Uterine smooth muscle cell (primary cell): ENCODE data around the gene PHKG1. TPM values are rescaled to one million over a fixed set of nuclear protein-coding genes. Genes with fewer than 3 reads are reported as not detected.

Source experiments
- total RNA-seq: library from RNA; depleted of rRNA; stranded (reverse); fragments of >200 nt; gene quantifications from 2 replicates; pipeline ENCODE4 v1.2.3, GENCODE V29; 2014

PHKG1 gene
- total RNA-seq = 0.62 and 0.66 TPM in 2 replicates

GRCh38 chr7:56092789-56093531 lies at the start of gene PHKG1:
TSS of gene PHKG1 (minus strand) at chr7:56092952. CDS start at chr7:56088941, 4,011 bp downstream.

GRCh38 chr7:56115852-56116538 lies 23.2 kb upstream of the PHKG1 start, which contains the start of gene NUPR2:
TSS of gene NUPR2 (minus strand) at chr7:56116417. CDS start at chr7:56116314, 103 bp downstream.

GRCh38 chr7:56106108-56107073 lies 13.6 kb upstream of the PHKG1 start, which contains the start of gene CHCHD2:
TSS of gene CHCHD2 (minus strand) at chr7:56106476. CDS start at chr7:56106413, 63 bp downstream.

DNA sequence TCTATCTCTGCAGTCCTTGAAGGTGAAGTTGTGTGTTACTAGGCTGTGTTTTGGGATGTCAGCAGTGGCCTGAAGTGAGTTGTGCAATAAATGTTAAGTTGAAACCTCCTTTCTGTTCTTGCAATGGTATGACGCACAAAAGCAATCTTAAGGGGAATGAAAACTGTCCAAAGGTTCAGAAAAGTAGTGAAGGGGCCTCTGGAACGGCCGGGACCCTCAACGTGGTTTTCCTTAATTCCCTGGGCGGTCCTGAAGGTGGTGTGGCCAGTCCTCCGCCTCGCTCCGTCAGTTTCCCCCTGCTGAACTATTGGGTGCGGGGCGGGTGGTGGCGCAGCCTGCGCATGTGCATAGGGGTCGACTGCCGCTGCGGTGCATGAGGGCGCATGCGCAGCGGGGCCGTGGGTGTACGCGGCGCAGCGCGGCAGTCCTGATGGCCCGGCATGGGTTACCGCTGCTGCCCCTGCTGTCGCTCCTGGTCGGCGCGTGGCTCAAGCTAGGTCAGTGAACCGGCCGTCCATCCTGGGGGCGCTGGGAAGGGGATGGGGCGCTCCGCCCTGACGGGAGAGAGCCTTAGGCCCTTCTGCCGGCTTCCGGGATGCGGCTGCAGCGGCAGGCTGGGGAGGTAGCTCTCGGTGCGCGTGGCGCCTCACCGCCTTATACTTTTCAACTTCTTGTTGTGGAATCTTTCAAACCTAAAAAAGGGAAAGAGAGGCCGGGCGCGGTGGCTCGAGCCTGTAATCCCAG lies 28.7 kb downstream of the PHKG1 start, which contains the start of gene SUMF2:
Gene SUMF2, plus strand, starts transcription at position 405 of the 744 bp plus-strand sequence. Its CDS starts 26 bp downstream, at position 431.

DNA sequence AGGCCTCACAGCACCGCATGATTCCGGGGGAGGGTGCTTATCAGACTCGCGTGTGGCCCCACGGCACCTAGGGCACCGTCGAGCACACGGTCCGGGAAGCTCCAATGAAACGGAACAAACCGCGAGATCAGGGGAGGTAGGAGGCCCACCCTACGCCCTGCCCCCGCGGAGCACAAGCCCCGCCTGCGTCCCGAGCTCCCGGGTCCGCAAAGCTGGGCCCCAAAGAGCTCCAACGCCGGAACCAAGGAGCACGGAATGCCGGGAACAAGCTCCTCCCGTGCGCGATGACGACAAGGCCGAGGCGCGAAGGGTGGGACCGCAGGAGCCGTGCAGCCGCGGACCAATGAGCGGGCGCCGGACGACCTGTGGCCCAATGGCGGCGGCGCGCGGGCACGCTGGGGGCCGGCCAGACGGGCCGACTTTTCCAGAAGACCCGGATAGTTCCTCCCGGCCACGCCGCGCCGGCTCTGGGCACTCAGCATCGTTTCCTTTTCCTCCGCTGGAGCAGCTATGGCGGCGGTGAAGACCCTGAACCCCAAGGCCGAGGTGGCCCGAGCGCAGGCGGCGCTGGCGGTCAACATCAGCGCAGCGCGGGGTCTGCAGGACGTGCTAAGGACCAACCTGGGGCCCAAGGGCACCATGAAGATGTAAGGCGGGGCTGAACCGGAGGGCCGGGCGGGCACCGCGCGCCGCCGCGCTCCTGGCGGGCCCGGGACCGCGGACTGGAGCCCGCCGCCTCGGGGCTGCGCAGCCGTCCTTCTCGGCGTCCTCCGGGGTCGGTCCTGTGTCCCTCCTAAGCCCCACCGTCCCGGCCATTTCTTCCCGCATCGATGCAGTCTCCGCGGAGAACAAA lies 41.2 kb downstream of the PHKG1 start, which contains the start of the genes CCT6A and PSPH:
Gene CCT6A, plus strand, starts transcription at position 427 of the 853 bp plus-strand sequence. Its CDS starts 84 bp downstream, at position 511.
Gene PSPH, minus strand, starts transcription at position 106 of the 853 bp plus-strand sequence. CDS start 30,232 bp downstream, outside the sequence.

Other genes with a start within 250 kb of the PHKG1 start
- gene SEPTIN14, start 230.2 kb downstream of the PHKG1 start, total RNA-seq = not detected in 2 replicates
- 1.4 and 2.1 TPM in 2 replicates for gene ZNF713, start 205.5 kb downstream of the PHKG1 start, total RNA-seq
- 11.2 and 13.9 TPM in 2 replicates for gene MRPS17, start 141.1 kb downstream of the PHKG1 start, total RNA-seq
- 43.6 and 49.0 TPM in 2 replicates for gene NIPSNAP2, start 128.4 kb downstream of the PHKG1 start, total RNA-seq
- 108 and 180 TPM in 2 replicates for gene PSPH, start 41.5 kb downstream of the PHKG1 start, total RNA-seq
- 237 and 339 TPM in 2 replicates for gene CCT6A, start 41.2 kb downstream of the PHKG1 start, total RNA-seq
- 194 and 245 TPM in 2 replicates for gene SUMF2, start 28.7 kb downstream of the PHKG1 start, total RNA-seq
- gene CHCHD2, start 13.5 kb upstream of the PHKG1 start, total RNA-seq = 535 and 580 TPM in 2 replicates
- not detected in 2 replicates for gene NUPR2, start 23.5 kb upstream of the PHKG1 start, total RNA-seq